IMR-90 (cell line): Measurements from ENCODE around the gene SAG. TPM values are rescaled to one million over a fixed set of nuclear protein-coding genes. Genes with fewer than 3 reads are reported as not detected.

ENCODE experiments used
- ATAC-seq: fragments of 200-7000 bp; cut with Tn5 transposase; 2 replicates; pipeline ENCODE4 v1.9.1; 2020; ENCODE audit warnings: low read depth, mild to moderate bottlenecking, moderate library complexity
- BruUV-seq: library from RNA; stranded (reverse); fragments of 400-500 nt; replicated peaks from 2 replicates; lab custom pipeline; 2021; lab: Mats Ljungman, UMichigan
- CTCF ChIA-PET: fragments of 300-600 bp; formaldehyde crosslinking; extraction: SDS; loops from one replicate; lab custom pipeline; 2021; ENCODE audit warnings: antibody characterized with exemption; lab: Yijun Ruan, JAX
- POLR2A ChIA-PET: fragments of 300-600 bp; sonication (Branson Sonifier 250); formaldehyde crosslinking; loops from one replicate; lab custom pipeline; 2022; ENCODE audit warnings: antibody characterized with exemption; ENCODE audit not compliant: unreplicated experiment; lab: Charles Lee
- DNase-seq: peaks from one replicate; pipeline ENCODE4 v3.0.0; 2013
- H2AFZ ChIP-seq: replicated peaks from 2 replicates; pipeline ENCODE3; 2013; ENCODE audit warnings: low read length, mild to moderate bottlenecking; ENCODE audit not compliant: poor library complexity
- H2AK5ac ChIP-seq: 2 replicates; pipeline ENCODE4 v1.6.1; 2013; ENCODE audit warnings: low read depth, low read length, inconsistent platforms
- H2AK9ac ChIP-seq: replicated peaks from 2 replicates; pipeline ENCODE3; 2013; ENCODE audit warnings: mild to moderate bottlenecking, low read depth, low read length, moderate library complexity; ENCODE audit not compliant: poor library complexity
- H2BK120ac ChIP-seq: 2 replicates; pipeline ENCODE4 v1.6.1; 2013; ENCODE audit warnings: low read depth, low read length, inconsistent platforms
- H2BK15ac ChIP-seq: 3 replicates; pipeline ENCODE4 v1.6.1; 2013; ENCODE audit warnings: low read depth, low read length, inconsistent platforms
- H2BK20ac ChIP-seq: 2 replicates; pipeline ENCODE4 v1.6.1; 2013; ENCODE audit warnings: low read depth, mild to moderate bottlenecking, inconsistent platforms, low read length, moderate library complexity
- H2BK5ac ChIP-seq: 2 replicates; pipeline ENCODE4 v1.6.1; 2013; ENCODE audit warnings: mild to moderate bottlenecking, low read depth, low read length, inconsistent platforms; ENCODE audit not compliant: poor library complexity, severe bottlenecking
- H3K14ac ChIP-seq: replicated peaks from 2 replicates; pipeline ENCODE4 v1.6.1; 2013; ENCODE audit warnings: low read depth, low read length, inconsistent platforms
- H3K18ac ChIP-seq: 2 replicates; pipeline ENCODE4 v1.6.1; 2013; ENCODE audit warnings: low read depth, low read length, control low read depth
- H3K23ac ChIP-seq: 2 replicates; pipeline ENCODE4 v1.6.1; 2013; ENCODE audit warnings: low read depth, low read length, inconsistent platforms
- H3K27ac ChIP-seq: 2 replicates; pipeline ENCODE4 v1.5.1; 2013; ENCODE audit warnings: mild to moderate bottlenecking, control low read depth, low read length; ENCODE audit not compliant: insufficient read depth
- H3K27me3 ChIP-seq: 2 replicates; pipeline ENCODE4 v1.6.1; 2013; ENCODE audit warnings: low read length; ENCODE audit not compliant: control insufficient read depth, insufficient read depth
- H3K36me3 ChIP-seq: 2 replicates; pipeline ENCODE4 v1.6.1; 2013; ENCODE audit warnings: low read length, mixed read lengths; ENCODE audit not compliant: control insufficient read depth, insufficient read depth
- H3K4ac ChIP-seq: 2 replicates; pipeline ENCODE4 v1.6.1; 2013; ENCODE audit warnings: low read depth, low read length, inconsistent platforms
- H3K4me1 ChIP-seq: 2 replicates; pipeline ENCODE4 v1.6.1; 2013; ENCODE audit warnings: low read length, mixed read lengths; ENCODE audit not compliant: control insufficient read depth, insufficient read depth
- H3K4me2 ChIP-seq: 2 replicates; pipeline ENCODE4 v1.6.1; 2013; ENCODE audit warnings: low read depth, mild to moderate bottlenecking, control low read depth, low read length, moderate library complexity
- H3K4me3 ChIP-seq: 2 replicates; pipeline ENCODE4 v1.5.1; 2013; ENCODE audit warnings: low read depth, mild to moderate bottlenecking, control low read depth, low read length, moderate library complexity; ENCODE audit not compliant: insufficient read depth
- H3K56ac ChIP-seq: 2 replicates; pipeline ENCODE4 v1.6.1; 2013; ENCODE audit warnings: low read length, inconsistent platforms; ENCODE audit not compliant: insufficient read depth; ENCODE audit errors: extremely low read depth
- H3K79me1 ChIP-seq, 2 experiments: 2 replicates each; pipeline ENCODE4 v1.6.1; 2013; ENCODE audit warnings: low read length in 2 of 2, inconsistent platforms in 1 of 2, low read depth in 1 of 2
- H3K9ac ChIP-seq: 2 replicates; pipeline ENCODE4 v1.6.1; 2013; ENCODE audit warnings: low read depth, low read length, control low read depth
- H3K9me1 ChIP-seq: 2 replicates; pipeline ENCODE4 v1.6.1; 2013; ENCODE audit warnings: low read length, inconsistent platforms; ENCODE audit not compliant: insufficient read depth
- H3K9me3 ChIP-seq: 2 replicates; pipeline ENCODE4 v1.6.1; 2013; ENCODE audit warnings: low read length; ENCODE audit not compliant: control insufficient read depth, insufficient read depth
- H4K20me1 ChIP-seq: 2 replicates; pipeline ENCODE4 v1.6.1; 2013; ENCODE audit warnings: low read length, inconsistent platforms; ENCODE audit not compliant: insufficient read depth
- H4K5ac ChIP-seq: 2 replicates; pipeline ENCODE4 v1.6.1; 2013; ENCODE audit warnings: mild to moderate bottlenecking, low read depth, low read length, control low read depth
- H4K8ac ChIP-seq, 2 experiments: 2 replicates each; pipeline ENCODE4 v1.6.1; 2013; ENCODE audit warnings: low read depth in 2 of 2, low read length in 2 of 2, control low read depth in 1 of 2, inconsistent platforms in 1 of 2
- H4K91ac ChIP-seq: 2 replicates; pipeline ENCODE4 v1.6.1; 2013; ENCODE audit warnings: low read depth, low read length, inconsistent platforms; ENCODE audit not compliant: insufficient read depth
- BHLHE40 ChIP-seq: fragments of 150-350 bp; IDR thresholded peaks from 2 replicates; pipeline ENCODE4 v1.6.1; 2016; ENCODE audit warnings: mild to moderate bottlenecking, low read depth, low read length
- CEBPB ChIP-seq: IDR thresholded peaks from 2 replicates; pipeline ENCODE4 v1.6.1; 2012; ENCODE audit warnings: low read depth, low read length, improper control_type of control experiment
- CHD1 ChIP-seq: IDR thresholded peaks from 2 replicates; pipeline ENCODE4 v1.6.1; 2012; ENCODE audit warnings: low read depth, low read length, improper control_type of control experiment
- ELK1 ChIP-seq: fragments of 150-350 bp; IDR thresholded peaks from 2 replicates; pipeline ENCODE4 v1.6.1; 2016; ENCODE audit warnings: low read depth, mild to moderate bottlenecking, low read length, moderate library complexity, borderline replicate concordance
- FOS ChIP-seq: fragments of 150-350 bp; IDR thresholded peaks from 2 replicates; pipeline ENCODE4 v1.6.1; 2016; ENCODE audit warnings: low read depth, low read length
- MAFK ChIP-seq: IDR thresholded peaks from 2 replicates; pipeline ENCODE4 v1.6.1; 2012; ENCODE audit warnings: low read depth, low read length, improper control_type of control experiment
- MAZ ChIP-seq: IDR thresholded peaks from 2 replicates; pipeline ENCODE4 v1.6.1; 2012; ENCODE audit warnings: low read depth, mild to moderate bottlenecking, low read length, improper control_type of control experiment, moderate library complexity, borderline replicate concordance
- MXI1 ChIP-seq: IDR thresholded peaks from 2 replicates; pipeline ENCODE4 v1.6.1; 2012; ENCODE audit warnings: low read depth, mild to moderate bottlenecking, low read length, moderate library complexity, borderline replicate concordance
- NFE2L2 ChIP-seq: fragments of 150-350 bp; IDR thresholded peaks from 2 replicates; pipeline ENCODE4 v1.6.1; 2016; ENCODE audit warnings: low read depth, mild to moderate bottlenecking, low read length
- POLR2A ChIP-seq: IDR thresholded peaks from 2 replicates; pipeline ENCODE4 v1.6.1; 2012; ENCODE audit warnings: mild to moderate bottlenecking, low read depth, low read length
- RAD21 ChIP-seq: IDR thresholded peaks from 2 replicates; pipeline ENCODE4 v1.6.1; 2012; ENCODE audit warnings: low read length, improper control_type of control experiment
- RCOR1 ChIP-seq: IDR thresholded peaks from 2 replicates; pipeline ENCODE4 v1.6.1; 2012; ENCODE audit warnings: mild to moderate bottlenecking, low read length, improper control_type of control experiment; ENCODE audit not compliant: insufficient replicate concordance
- SMC3 ChIP-seq: fragments of 150-350 bp; IDR thresholded peaks from 2 replicates; pipeline ENCODE4 v1.6.1; 2016; ENCODE audit warnings: low read depth, mild to moderate bottlenecking, antibody characterized with exemption, low read length, moderate library complexity
- USF2 ChIP-seq: fragments of 150-350 bp; IDR thresholded peaks from 2 replicates; pipeline ENCODE4 v1.6.1; 2017; ENCODE audit warnings: mild to moderate bottlenecking, antibody characterized with exemption, low read length, low read depth
- WGBS, 2 experiments: methylation state at CpG; one replicate each; pipeline versions ENCODE4 v1.1.5 to v1.1.7; 2013; ENCODE audit warnings: missing lambda C conversion rate in 2 of 2; ENCODE audit not compliant: insufficient read length in 1 of 2; ENCODE audit errors: extremely low coverage in 2 of 2; 5-methylcytosine and 5-hydroxymethylcytosine counted together
- dilution Hi-C: fragments of 300-500 bp; cut with HindIII; formaldehyde crosslinking; loops from one replicate; pipeline ENCODE4 v1.14.3; 2018; ENCODE audit warnings: low sequenced_read_pairs; ENCODE audit not compliant: unreplicated experiment
- in situ Hi-C: fragments of 300-500 bp; cut with MboI; formaldehyde crosslinking; loops from 3 replicates; pipeline ENCODE4 v1.14.3; 2019; ENCODE audit warnings: low sequenced_read_pairs, inconsistent platforms, mixed read lengths
- intact Hi-C: fragments of 100-400 bp; cut with micrococcal nuclease; formaldehyde crosslinking; loops from 2 replicates; pipeline ENCODE4 v1.10.0; 2022
- polyA plus RNA-seq, 3 experiments: library from polyadenylated mRNA; depleted of rRNA; stranded (reverse); fragments of >200 nt; gene quantifications; 2 replicates each; pipeline ENCODE4 v1.2.3, GENCODE V29; 2012; ENCODE audit warnings: low replicate concordance in 1 of 3
- total RNA-seq: library from RNA; depleted of rRNA; stranded (reverse); fragments of >200 nt; gene quantifications from 2 replicates; pipeline ENCODE4 v1.2.3, GENCODE V29; 2012

The SAG gene
- total and polyA plus RNA-seq, 2 of the 4 experiments (the other 2 are of a cell fraction): not detected

- Histone ChIP-seq H3K9ac (no peak overlapping the region), H3K4ac (no peak overlapping the region), H2AFZ (no peak overlapping the region), H3K56ac (no peak overlapping the region), H2BK120ac (no peak overlapping the region), H2BK5ac (no peak overlapping the region), H3K4me1 (no peaks in the 10 kb centered on the region; the same call in 1 of the 2 replicates), H3K18ac (no peak overlapping the region), H3K79me1 (peaks cover 25 to 32% of the 10 kb centered on the region in 2 experiments), H2BK20ac (no peak overlapping the region), H3K14ac (no peak overlapping the region), H4K20me1 (peaks cover 4% of the 10 kb centered on the region; the same call in 1 of the 2 replicates), H3K4me2 (no peak overlapping the region), H2BK15ac (no peak overlapping the region), H3K27me3 (no peaks in the 10 kb centered on the region), H2AK9ac (no peak overlapping the region), H3K4me3 (no peak overlapping the region), H3K36me3 (peaks cover 1% of the 10 kb centered on the region; the same call in 1 of the 2 replicates), H3K27ac (no peak overlapping the region), H3K9me1 (peaks cover 4% of the 10 kb centered on the region; the same call in 1 of the 2 replicates), H4K91ac (no peak overlapping the region), H3K9me3 (no peaks in the 10 kb centered on the region), H4K5ac (no peak overlapping the region), H3K23ac (no peak overlapping the region), H2AK5ac (no peak overlapping the region), H4K8ac (no peak overlapping the region)
- intact Hi-C loops (no loop called here), dilution Hi-C loops (no loop called here), in situ Hi-C loops (no loop called here)
- BruUV-seq: no TSS peak
- DNase-seq: no peak
- ChIA-PET POLR2A (no interaction called here), CTCF (no interaction called here)
- 83% methylated on average over 1 of the region's 7 CpGs; no CpG with 5 or more reads in 1 of the 2 experiments for WGBS, 2 experiments
- no peak for TF ChIP-seq SMC3
- TF ChIP-seq POLR2A: no peak
- TF ChIP-seq MAZ: no peak
- TF ChIP-seq USF2: no peak
- TF ChIP-seq MXI1: no peak
- no peak for TF ChIP-seq BHLHE40
- TF ChIP-seq RCOR1: no peak
- no peak for TF ChIP-seq CHD1
- TF ChIP-seq CEBPB: no peak
- TF ChIP-seq ELK1: no peak
- TF ChIP-seq FOS: no peak
- no peak for TF ChIP-seq MAFK
- TF ChIP-seq NFE2L2: no peak
- no peak for TF ChIP-seq RAD21
- no peak for ATAC-seq
Measured at GRCh38 chr2:233361297-233361696, 53.7 kb downstream of the SAG start.
